Amniotic stem cell (primary cell): ENCODE results near the gene PPL.
A peak's percentile ranks its signal among the peaks of the same experiment; 100 is the strongest.
"Not testable (repeated sequence)": the region's sequence is repeated elsewhere in the genome, so short reads cannot be mapped to it uniquely, and the experiment has no call there.

Experiments used
- DNase-seq: peaks from one replicate; lab custom pipeline; 2025; lab: John Stamatoyannopoulos, UW

The PPL gene

DNA sequence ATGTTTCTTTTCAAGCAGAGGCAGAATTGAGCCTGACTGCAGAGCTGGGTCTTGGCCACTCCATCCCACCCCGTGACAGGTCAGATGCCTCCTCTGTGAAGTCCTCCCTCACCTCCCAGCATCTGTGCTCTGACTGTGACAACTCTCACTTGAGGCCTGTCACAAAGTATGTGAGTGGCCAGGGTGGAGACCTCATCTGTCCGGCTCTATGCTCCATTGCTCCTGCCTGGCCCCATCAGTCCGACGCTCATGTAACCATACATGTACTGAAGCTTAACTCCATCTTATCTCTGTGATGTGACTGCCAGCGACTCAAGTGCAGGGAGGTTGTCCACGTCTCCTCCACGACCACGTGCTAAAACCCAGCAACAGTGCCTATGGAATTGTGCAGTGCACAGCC, 3.5 kb downstream of the PPL start:
- DNase-seq: no peak

DNA sequence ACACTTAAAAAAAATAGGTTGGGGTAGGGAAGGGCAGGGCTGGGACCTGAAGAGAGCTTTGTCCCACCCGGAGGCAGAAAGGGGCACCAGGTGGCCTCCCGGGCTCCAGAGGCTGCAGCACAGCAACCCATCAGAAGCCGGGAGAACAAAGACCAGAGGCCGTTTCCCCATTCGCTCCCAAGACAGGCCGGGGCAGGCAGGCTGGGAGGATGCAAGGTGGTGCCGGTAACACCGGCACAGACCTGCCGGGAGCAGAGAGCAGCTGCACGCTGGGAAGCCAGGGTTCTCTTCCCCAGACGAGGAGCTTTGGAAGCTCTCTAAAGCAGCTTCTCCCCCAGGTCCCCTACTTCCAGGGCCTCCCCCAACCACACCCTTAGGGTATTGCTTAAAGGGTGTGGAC, 5.6 kb downstream of the PPL start:
- DNase-seq: no peak

DNA sequence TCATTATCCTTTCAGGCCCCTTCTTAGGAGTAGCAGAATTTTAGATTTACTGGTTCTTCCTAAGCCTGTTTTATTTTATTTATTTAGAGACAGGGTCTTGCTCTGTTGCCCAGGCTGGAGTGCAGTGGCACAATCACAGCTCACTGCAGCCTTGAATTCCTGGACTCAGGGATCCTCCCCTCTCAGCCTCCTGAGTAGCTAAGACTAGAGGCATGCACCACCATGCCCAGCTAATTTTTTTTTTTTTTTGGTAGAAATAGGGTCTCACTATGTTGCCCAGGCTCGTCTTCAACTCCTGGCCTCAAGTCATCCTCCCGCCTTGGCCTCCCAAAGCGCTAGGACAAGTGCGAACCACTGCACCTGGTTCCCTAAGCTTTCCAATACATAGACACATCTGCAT, 7.3 kb downstream of the PPL start:
- not testable (repeated sequence) for DNase-seq

DNA sequence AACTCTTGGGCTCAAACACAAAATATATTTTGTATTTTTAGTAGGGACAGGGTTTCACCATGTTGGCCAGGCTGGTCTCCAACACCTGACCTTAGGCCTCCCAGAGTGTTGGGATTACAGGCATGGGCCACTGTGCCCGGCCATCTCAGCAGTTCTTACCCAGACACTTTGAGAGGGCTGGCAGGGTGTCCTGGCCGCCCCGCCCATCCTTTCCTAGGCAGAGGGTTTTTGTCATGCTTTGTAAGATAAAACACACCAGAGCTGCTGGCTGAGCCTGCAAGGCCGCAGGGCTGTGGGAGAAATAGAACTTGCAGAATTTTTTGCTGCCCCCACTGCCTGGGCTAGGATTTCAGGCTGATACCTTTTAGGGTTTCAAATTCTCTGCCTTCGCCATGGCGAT, 8.7 kb downstream of the PPL start:
- no peak for DNase-seq

DNA sequence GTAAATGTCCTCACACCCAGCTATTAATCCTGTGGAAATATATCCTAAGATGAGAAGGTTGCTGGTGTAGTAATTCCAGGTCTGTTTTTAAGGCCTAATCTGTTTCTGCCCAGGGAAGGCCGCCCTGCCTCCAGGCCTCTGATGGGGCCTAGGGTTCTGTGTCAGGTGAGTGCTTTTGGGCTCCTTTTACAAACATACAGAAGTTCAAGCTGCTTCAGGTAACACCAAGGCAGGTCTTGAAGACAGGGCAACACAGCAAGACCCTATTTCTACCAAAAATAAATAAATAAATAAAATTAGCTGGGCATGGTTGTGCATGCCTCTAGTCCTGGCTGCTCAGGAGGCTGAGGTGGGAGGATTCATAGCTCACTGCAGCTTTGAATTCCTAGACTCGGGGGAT, 9.3 kb downstream of the PPL start:
- no peak for DNase-seq

DNA sequence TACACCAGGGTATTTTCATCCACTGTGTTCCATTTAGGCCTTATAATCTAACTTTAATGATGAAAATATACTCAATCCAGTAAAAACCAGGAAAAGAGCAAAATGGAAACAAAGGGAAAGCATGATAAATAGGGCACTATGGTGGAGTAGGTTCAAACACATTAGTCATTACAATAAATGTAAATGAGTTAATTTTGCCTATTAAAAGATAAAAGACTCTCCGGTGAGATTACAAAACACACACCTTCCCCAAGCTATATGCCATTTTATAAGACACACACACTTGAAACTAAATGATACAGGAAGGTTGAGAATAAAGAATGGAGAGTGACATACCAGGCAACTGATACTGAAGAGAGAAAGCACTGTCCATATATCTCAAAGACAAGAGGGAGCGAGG, 10.0 kb downstream of the PPL start:
- DNase-seq: no peak

DNA sequence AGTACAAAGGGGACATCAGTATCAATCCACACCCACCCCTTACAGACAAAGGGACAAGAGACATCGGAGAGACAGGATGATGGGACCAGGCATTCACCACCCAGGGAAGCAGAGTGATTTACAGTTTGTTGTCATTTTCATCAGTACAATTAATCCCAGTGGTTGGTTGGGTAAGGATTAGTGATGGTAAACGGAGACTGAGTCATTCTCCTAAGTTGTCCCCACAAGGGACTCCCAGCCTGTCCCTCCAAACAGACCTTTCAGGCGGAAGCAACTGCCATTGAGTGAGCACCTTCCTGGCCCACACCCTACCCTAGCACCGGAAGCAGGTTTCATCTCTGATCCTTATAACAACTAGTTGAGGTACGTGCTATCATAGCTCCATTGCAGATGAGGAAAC, 11.2 kb downstream of the PPL start:
- no peak for DNase-seq

DNA sequence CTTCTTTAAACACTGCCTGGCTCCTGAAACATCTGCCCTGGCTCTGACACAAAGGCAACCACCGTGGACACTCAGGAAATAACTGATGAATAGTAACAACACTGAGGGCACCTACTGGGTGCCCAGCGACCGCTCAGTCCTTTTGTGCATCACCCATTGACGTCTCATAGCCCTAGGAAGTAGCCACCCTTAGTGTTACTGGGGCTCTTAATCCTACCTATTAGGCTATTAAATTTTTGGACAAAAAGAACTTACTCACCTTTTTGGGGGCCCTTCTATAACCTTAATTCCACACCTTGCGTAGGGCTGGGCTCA, 11.7 kb downstream of the PPL start:
- DNase-seq: no peak

DNA sequence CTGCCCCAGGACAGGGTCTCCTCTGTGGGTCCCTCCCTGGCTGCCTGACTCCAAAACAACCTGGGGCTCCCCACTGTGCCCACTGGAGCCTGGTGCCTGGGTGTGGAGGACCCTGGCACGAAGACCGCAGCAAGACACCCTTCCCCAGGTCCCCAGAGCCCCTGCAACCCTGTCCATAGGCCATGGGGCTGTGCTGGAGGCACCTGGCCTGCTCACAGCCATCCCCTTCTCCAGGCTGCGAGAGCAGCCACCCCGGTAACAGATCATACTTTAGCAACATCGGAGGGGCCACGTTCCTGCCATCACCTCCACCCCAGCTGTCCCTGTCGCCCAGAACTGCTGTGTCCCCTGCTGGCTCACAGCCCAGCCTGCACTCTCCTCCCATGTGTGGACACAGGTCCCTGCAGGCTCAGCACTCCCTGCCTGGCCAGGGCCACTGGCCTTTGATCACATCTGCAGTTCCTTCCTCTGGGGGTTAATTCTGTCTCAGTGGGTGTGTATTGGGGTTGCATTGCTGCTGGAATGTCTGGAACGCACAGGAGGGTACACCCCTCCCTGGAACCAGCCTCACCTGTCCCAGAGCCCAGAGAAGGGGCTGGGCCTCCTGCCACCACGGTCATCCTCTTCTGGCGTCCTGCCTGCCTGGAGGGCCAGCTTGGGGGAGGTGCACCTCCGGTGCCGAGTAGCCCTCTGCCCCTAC, 12.2 kb downstream of the PPL start:
- DNase-seq: no peak

DNA sequence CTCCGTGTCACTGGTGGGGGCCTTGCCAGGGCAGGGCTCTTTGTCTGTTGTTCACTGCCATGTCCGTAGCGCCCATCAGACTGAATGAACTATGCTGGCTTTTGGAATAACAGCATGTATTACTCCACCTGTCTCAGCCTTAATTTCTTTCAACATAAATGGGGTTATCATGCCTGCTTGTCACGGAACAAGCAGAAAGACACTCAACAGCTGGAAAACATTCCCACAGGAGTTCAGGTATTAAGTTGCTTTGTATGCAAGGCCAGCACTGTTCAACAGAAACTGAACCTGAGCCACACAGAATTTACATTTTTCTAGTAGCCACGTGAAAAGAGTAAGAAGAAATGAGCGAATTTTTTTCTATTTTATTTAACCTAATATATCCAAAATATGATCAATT, 13.1 kb downstream of the PPL start:
- DNase-seq: no peak

DNA sequence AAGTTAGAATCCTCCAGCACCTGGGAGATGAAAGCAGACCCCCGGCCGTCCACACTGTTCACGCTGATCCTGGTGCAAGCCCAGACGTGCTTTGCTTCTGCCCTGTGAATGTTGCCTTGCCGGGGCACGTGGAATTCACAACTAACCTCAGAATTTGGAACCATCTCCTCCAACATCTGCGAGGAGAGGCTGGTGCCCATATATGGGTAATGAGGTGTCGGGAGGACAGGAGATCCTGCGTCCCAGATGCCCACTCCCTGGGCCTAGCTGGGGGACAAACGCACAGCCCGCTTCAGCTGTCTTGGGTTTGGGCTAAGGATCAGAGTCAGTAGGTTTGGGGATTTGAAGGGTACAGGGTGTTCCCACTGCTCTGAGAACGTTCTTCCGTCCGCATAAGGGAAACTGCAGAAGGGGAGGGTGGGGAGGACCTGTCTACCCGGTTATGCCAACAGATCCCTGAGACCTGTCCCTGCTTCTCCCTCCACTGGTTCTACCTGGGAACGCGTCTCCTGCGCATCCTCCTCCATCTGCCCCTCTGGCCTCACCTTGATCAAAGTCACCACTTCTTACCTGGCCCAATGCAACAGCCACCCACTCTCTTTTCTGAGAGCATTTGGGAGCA, 14.1 kb downstream of the PPL start:
- no peak for DNase-seq

DNA sequence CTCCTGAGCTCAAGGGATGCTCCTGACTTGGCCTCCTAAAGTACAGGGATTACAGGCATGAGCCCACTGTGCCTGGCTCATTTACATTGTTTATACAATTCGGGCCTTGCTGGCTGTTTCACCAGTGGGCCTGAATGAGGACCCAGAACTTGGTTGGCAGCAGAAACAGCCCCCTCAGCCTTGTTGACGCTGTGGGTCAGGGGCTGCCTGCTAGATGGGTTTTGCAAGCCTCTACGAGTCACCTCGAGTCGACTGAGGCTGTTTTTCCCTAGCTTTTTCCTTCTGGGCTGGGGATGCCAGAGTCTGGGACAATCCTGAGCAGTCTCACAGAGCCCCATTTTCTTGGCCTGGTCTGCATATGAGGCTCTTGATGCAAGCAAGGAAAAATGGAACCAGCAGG, 16.1 kb downstream of the PPL start:
- no peak for DNase-seq

DNA sequence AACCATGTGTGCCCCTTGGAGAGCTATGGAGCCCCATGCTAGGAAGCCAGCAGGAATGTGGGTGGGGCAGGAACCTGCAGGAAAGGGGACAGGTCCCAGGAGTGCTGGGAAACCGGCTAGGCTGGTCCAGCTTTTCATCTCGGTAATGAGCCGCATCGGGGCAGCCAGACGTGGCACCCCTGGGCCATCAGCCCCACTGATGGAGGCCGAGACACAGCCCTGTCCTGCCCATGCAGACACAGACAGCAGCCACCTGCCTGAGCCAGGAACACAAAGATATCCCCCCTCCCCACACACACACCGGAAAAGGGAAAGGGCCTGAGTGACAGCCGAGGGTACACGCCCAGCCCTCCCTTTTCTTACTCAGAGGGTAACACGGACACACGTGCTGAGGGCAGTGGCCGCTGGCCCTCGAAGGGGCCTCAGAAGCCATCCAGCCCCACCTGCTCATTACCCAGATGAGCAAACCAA, 18.1 kb downstream of the PPL start:
- no peak for DNase-seq

DNA sequence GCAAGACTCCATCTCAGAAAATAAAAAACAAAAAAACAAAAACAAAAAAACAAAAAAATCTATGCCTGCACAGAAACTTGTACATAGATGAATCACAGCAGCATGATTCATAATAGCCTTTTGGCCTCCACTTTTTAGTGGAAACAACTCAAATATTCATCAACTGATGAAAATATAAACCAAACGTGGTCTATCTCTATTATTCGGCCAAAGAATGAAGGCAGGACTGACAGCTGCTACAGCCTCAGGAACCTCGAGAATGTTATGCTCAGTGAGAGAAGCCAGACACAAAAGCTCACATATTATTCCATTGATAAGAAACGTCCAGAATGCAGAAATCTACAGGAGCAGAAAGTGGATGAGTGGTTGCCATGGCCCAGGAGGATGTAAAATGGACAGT, 19.8 kb downstream of the PPL start:
- DNase-seq: peak; percentile 25

DNA sequence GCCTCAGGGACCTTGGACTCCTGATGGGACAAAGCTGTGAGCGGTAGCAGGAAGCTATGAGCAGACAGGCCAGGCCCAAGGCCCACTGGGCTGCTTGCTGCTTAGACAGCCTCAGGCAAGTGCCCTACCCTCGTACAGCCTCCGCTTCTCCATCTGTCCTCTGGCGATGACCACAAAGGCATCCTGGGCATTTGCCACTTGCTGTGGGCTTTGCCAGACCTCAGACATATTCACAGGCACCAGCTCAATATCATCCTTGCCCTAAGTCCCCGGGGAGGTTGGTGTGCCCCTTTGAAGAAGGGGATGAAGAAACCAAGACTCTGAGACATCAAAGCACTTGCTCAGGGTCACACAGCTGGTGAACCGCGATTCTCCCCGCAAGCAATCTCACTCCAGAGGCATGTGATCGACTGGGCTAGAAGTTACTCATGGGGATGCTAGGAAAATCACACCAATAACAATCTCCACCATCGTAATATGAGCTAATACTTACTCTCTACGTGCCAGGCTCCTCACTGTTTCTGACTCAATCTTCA, 21.7 kb downstream of the PPL start:
- peak; percentile 46 for DNase-seq

DNA sequence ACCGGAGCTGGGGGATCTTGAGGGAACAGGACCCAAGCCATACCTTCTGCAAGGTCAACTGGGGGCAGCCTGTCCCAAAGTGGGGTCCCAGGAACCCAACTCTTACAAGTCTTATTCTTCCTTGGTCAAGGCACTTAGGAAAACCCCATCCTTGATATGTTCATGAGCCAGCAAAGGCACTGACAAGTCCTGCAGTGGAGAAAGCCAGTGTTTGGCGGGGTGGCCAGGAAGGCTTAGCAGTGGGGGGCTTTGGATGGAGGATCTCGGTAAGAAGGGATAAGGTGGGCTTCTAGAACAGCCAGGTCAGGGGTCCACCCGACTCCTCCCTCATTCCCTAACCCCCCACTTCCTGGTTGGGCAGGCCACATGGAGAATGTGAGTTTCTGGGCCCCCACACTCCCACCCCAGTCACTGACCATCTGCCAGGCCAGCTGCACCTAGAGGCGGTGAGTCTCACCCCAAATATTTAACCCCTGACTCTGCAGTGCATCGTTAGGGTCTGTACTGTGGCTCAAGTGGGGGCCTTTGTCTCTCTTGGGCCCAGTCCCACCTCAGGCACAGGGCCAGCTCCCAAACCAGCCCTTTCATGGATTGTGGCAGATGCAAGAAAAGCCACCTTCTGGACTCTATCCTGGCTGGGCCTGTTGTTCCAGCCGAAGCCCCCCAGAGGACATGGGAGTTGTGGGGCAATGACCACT, 22.3 kb downstream of the PPL start:
- DNase-seq: no peak

DNA sequence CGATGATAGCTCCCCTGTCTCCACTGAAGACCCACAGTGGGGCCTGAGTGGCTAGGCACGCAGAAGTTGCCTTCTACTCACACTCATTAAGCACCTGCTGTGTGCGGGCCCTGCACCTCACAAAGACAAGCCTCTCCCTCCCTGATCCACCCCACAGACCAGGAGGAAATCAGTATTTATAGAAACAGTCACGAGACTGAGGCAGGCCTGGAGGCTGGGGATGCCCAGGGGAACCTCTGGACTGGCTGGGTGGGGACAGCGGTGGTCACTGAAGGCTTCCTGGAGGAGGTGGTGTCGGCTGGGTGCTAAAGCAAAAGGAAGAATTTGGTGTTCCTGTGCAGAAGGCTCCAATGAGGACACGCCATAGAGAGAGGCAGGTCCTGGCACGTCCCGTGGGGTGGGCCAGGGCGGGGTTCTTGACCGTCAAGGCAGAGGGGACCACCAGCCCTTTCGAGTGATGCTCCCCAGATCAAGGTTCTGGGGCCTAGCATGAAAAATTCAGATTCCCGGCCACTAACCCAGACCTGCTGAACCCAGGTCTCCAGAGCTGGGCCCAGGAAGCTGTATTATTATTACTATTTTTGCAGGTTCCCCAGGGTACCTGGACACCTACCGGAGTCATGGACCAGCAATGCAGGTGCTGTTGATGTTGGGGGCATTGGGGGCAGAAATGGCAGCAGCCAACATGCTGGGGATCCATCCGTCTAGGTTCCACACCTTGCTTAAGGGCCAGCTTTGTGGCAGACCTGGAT, 23.0 kb downstream of the PPL start:
- DNase-seq: no peak

DNA sequence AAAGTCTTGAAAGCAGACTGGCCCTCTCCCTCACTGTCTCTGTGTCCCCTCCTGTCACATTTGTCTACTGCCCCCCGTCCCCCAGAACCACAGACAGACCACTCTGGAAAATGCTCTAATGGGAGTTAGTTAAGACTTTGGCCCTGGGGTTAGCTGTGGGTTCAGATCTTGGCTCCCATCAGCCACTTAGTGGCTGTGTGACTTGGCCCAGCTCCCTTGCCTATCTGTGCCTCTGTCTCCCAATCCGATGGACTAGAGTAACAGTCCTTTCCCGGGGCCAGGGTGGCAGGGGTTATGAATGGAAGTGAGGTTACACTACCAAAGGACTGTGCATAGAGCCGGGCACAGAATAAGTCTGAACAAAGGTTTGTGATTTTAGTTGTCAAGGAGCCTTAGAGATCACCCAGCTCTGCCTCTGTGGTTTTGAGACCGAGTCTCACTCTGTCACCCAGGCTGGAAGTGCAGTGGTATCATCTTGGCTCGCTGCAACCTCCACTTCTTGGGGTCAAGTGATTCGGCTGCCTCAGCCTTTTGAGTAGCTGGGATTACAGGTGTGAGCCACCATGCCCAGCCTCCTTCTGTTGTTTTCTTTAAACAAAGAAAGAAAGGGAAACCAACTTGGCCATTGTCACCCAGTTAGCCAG, 23.7 kb downstream of the PPL start:
- no peak for DNase-seq

DNA sequence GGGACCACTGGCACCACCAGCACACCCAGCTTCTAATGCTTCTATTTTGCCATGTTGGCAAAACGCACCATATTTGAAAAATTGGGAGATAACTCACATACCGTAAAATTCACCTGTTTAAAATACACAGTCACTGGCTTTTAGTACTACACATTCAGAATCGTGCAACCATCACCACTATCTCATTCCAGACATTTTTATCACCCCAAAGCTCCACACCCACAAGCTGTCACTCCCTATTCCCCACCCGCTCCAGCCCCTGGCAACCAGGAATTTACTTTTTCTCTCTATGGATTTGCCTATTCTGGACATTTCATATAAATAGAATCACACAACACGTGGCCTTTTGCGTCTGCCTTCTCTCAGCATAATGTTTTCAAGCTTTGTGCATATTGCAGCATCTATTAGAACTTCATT, 25.0 kb downstream of the PPL start:
- DNase-seq: no peak

DNA sequence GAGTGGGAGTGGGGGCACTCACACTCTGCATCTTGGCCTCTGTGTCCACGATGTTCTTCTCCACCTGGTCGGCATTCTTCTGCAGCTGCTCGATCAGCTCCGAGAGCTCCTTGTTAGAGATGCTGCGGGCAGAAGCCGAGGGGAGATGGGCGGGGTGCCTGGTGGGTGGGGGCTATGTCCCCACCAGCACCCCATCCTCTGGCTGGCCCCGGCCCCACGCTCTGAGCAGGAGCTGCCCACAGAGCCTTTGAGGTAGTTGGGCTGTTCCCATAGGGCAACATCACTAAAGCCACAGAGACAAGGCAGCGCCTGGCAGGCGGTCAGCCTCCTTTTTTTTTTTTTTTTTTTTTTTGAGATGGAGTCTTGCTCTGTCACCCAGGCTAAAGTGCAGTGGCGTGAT, 26.1 kb downstream of the PPL start:
- DNase-seq: no peak

DNA sequence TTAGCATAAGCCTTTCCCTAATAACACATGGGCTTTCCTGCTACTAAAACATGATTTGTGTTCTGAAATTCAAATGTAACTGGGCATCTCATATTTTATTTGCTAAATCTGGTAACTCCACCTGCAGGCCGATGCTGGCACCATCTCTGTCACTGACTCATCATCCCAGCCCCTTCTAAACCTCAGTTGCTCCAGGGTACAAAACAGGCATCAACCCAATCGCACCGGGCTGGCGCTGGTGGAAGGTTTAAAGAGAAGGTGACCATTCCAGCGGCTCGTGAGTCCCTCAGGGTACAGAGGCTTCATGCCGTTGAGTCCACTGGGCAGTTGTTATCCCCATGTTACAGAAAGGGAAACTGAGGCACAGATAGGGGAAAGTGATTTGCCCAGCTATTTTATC, 27.1 kb downstream of the PPL start:
- DNase-seq: no peak

DNA sequence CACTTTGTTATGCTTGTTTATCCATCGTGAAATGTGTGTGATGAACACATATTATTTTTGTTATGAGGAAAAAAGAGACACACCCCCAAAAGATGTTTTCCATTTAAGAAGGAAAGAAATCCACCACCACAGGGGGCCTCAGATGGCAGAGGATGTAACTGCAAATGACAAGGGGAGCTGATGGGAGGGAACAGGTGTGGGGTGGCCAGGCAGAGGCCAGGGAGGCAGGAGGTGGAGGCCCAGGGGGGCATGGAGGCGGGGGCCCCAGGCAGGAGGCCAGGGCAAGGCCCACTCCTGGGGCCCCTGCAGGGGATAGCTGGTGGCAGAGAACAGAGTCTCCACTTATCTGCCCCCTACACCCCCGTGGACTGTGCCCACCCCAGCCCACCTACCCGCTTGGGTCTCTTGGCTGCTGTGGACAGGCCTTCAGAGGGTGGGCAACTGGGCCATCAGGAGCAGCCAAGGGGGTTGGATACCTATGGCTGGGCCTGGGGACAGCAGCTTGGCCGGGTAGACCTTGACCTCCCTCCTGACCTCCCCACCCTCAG, 28.0 kb downstream of the PPL start:
- DNase-seq: no peak
